Activated T-cell treated with anti-CD3 and anti-CD28 coated beads, Interleukin-2, amount 50 U/mL, for 24 hours (primary cell): ENCODE data around the gene ALPP.
"Not testable (repeated sequence)": the region's sequence is repeated elsewhere in the genome, so short reads cannot be mapped to it uniquely, and the experiment has no call there.

Experiments
- DNase-seq: peaks from one replicate; pipeline ENCODE4 v3.0.0-alpha.2; 2020
- H3K27ac Mint-ChIP-seq: 2 replicates; pipeline ENCODE4 v1.8.0; 2020; ENCODE audit warnings: mild to moderate bottlenecking, mixed read lengths
- H3K27me3 Mint-ChIP-seq: 2 replicates; pipeline ENCODE4 v1.8.0; 2020; ENCODE audit warnings: mixed read lengths
- H3K36me3 Mint-ChIP-seq: 2 replicates; pipeline ENCODE4 v1.8.0; 2020; ENCODE audit warnings: low read depth, mixed read lengths
- H3K4me1 Mint-ChIP-seq: 2 replicates; pipeline ENCODE4 v1.8.0; 2020; ENCODE audit warnings: low read depth, mixed read lengths
- H3K4me3 Mint-ChIP-seq: 2 replicates; pipeline ENCODE4 v1.8.0; 2020; ENCODE audit warnings: mild to moderate bottlenecking, moderate library complexity, mixed read lengths
- H3K9me3 Mint-ChIP-seq: 2 replicates; pipeline ENCODE4 v1.8.0; 2020; ENCODE audit warnings: mixed read lengths

ALPP gene

DNA sequence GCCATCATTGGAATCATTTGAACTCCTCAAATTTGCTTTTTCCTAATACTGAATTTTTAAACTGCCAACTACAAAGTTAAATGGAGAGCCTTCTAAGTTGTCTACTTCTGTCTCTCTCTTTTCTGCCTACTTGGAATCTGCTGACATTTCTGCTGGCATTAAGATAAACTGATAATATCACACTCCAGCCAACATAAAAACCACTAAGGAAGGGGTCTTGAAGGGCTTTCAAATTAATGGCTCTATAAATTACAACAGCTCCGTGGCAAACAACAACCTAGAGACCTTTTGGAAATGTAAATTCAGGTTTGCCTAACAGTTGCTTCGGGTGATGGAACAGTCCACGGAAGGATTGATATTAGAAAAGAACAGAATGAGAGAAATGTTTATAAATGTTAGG is 12.1 kb downstream of the ALPP start:
- H3K4me3 Mint-ChIP-seq = no peak overlapping the region
- no peaks in the 10 kb centered on the region for H3K4me1 Mint-ChIP-seq
- H3K9me3 Mint-ChIP-seq = no peaks in the 10 kb centered on the region
- no peak for DNase-seq
- H3K27ac Mint-ChIP-seq = no peak overlapping the region
- H3K36me3 Mint-ChIP-seq = no peaks in the 10 kb centered on the region
- peaks cover 41% of the 10 kb centered on the region for H3K27me3 Mint-ChIP-seq

DNA sequence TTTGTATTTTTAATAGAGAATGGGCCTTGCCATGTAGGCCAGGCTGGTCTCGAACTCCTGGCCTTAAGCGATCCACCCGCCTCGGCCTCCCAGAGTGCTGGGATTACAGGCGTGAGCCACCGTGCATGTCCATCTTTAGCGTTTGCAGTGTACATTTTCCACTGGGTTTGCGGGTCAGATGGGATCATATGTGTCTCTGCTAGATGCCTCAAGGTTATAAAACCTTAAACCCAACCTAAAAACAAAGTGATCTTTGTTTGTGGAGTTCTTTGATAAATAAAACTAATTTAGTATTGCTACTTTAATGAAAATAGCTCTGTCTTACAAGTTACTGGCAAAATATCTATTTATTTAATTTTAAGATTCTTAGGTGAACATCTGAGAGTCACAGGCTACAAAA is 15.0 kb downstream of the ALPP start:
- H3K4me1 Mint-ChIP-seq = no peaks in the 10 kb centered on the region
- no peaks in the 10 kb centered on the region for H3K9me3 Mint-ChIP-seq
- no peak overlapping the region for H3K4me3 Mint-ChIP-seq
- H3K36me3 Mint-ChIP-seq = no peaks in the 10 kb centered on the region
- peaks cover 33% of the 10 kb centered on the region for H3K27me3 Mint-ChIP-seq
- H3K27ac Mint-ChIP-seq = no peak overlapping the region
- no peak for DNase-seq

DNA sequence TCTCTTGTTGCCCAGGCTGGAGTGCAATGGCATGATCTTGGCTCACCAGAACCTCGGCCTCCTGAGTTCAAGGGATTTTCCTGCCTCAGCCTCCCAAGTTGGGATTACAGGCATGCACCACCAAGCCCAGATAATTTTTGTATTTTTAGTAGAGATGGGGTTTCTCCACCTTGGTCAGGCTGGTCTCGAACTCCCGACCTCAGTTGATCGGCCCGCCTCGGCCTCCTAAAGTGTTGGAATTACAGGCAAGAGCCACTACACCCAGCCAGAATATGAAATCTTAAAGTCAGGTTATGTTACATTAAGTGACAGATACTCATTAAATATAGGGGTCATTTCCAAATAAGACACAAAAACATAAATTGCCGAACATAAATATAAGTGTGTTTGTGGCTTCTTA is 15.9 kb downstream of the ALPP start:
- DNase-seq, H3K9me3 Mint-ChIP-seq, H3K4me3 Mint-ChIP-seq, H3K36me3 Mint-ChIP-seq, H3K4me1 Mint-ChIP-seq, H3K27ac Mint-ChIP-seq: not testable (repeated sequence)
- H3K27me3 Mint-ChIP-seq = peaks cover 31% of the 10 kb centered on the region

DNA sequence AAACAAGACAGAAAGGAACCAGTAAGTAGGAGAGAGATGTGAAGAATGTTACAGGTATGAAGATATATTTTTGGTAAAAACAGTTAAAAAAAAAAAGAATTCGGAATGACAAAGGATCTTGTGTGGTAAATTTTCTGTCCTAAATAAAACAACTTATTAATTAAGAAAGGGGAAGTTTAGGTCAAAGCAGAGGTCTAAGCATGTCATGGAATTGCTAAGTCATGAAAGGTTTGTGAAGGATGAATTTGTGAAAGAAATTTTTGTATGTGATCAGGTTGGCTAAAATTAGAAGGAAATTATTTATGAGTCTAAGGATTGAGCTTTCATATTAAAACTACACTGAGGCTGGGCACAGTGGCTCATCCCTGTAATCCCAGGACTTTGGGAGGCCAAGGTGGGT is 17.0 kb downstream of the ALPP start:
- Mint-ChIP-seq H3K4me3 (no peak overlapping the region), H3K4me1 (no peaks in the 10 kb centered on the region), H3K9me3 (no peaks in the 10 kb centered on the region), H3K27ac (no peak overlapping the region), H3K27me3 (peaks cover 24% of the 10 kb centered on the region), H3K36me3 (no peaks in the 10 kb centered on the region)
- DNase-seq = no peak

DNA sequence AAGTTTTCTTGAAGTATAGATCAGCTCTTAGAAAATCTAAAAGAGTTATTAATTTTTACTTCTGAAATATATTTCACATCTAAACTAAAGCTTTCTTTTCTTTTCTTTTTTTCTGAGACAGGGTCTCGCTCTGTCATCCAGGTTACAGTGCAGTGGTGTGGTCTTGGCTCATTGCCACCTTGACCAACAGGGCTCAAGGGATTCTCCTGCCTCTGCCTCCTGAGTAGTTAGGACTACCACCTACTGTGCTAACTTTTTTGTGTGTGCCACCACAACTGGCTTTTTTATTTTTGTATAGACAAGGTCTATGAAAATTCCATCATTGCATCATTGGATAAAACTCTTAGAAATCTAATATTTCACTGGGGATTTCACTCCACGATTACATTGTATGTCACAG is 18.1 kb downstream of the ALPP start:
- peaks cover 19% of the 10 kb centered on the region for H3K27me3 Mint-ChIP-seq
- no peaks in the 10 kb centered on the region for H3K36me3 Mint-ChIP-seq
- no peak overlapping the region for H3K4me3 Mint-ChIP-seq
- H3K4me1 Mint-ChIP-seq = no peaks in the 10 kb centered on the region
- H3K9me3 Mint-ChIP-seq = no peaks in the 10 kb centered on the region
- no peak overlapping the region for H3K27ac Mint-ChIP-seq
- no peak for DNase-seq

DNA sequence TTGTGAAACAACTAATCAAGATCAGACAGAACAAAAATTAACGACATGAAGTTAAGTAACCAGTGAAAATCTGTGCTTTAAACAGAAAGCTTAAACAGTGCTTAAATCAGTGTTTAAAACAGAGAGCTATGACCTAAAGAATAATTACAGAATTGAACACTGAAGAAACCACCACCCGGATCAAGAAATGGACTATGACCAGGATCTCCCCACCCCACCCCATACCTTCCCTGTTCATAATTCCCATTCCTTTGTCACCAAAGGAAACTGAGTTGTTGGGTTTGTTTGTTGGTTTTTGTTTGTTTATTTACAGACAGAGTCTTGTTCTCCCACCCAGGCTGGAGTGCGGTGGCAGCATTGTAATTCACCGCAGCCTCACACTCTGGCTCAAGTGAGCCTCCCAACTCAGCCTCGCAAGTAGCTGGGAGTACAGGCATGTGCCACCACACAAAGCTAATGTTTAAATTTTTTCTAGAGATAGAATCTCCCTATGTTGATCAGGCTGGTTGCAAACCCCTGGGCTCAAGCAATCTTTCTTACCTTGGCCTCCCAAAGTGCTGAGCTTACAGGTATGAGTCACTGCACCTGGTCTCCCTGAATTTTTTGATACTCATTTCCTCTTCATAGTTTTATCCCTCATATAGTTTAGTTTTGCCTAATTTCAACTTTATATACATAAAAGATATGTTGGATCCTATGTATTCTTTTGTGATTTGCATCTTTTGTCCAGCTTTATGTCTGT is 19.9 kb downstream of the ALPP start:
- Mint-ChIP-seq H3K4me1 (no peaks in the 10 kb centered on the region), H3K4me3 (no peak overlapping the region), H3K27me3 (peaks cover 15% of the 10 kb centered on the region), H3K9me3 (no peaks in the 10 kb centered on the region), H3K36me3 (no peaks in the 10 kb centered on the region), H3K27ac (no peak overlapping the region)
- DNase-seq = no peak

DNA sequence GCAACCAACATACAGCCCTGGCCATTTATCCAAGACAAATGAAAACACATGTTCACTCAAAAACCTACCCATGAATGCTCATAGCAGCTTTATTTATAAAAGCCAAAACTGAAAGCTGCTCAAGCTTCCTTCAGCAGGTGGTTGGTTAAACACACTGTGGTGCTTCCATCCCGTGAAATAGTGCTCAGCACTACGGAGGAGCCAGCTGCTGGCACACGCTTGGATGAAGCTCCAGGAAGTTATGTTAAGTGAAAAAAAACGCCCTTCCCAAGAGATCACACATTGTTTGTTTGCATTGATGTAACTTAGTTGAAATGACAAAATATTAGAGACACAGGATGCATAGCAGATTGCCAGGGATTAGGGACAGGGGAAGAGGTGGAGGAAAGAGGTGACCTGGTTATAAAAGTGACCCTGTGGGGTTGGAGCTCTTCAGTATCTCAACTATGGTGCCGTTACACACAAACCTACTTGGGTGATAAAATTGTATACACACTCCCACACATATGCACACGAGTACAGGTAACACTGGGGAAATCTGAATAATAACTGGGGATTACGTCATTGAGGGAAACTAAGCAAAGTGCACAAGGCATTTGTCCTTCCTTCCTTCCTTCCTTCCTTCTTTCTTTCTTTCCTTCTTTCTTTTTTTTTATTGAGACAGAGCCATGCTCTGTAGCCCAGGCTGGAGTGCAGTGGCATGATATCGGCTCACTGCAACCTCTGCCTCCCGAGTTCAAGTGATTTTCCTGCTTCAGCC is 21.9 kb downstream of the ALPP start:
- peaks cover 13% of the 10 kb centered on the region for H3K27me3 Mint-ChIP-seq
- no peaks in the 10 kb centered on the region for H3K9me3 Mint-ChIP-seq
- H3K36me3 Mint-ChIP-seq = no peaks in the 10 kb centered on the region
- no peak overlapping the region for H3K4me3 Mint-ChIP-seq
- no peaks in the 10 kb centered on the region for H3K4me1 Mint-ChIP-seq
- no peak for DNase-seq
- no peak overlapping the region for H3K27ac Mint-ChIP-seq

DNA sequence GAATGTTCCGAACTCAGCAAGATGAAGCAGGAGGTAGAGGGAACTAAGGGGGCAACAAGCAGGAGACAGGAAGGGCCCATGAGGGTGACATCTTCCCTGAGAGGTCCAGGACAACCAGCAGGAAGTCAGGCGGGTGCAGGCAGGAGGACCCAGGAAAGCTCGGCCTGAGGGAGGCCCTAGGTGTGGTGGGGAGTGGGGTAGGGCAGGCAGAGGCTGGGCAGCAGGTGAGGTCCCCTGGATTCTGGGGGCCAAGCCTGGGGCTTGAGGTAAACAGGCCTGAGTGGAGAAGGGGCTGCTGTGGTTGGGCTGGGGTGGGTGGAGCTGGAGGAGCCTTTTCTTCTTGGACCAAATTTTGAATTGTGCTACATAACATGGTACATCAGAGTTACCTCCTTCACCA is 24.0 kb downstream of the ALPP start:
- H3K9me3 Mint-ChIP-seq = no peaks in the 10 kb centered on the region
- no peak overlapping the region for H3K27ac Mint-ChIP-seq
- DNase-seq = no peak
- H3K4me3 Mint-ChIP-seq = no peak overlapping the region
- H3K4me1 Mint-ChIP-seq = no peaks in the 10 kb centered on the region
- H3K36me3 Mint-ChIP-seq = no peaks in the 10 kb centered on the region
- H3K27me3 Mint-ChIP-seq = peaks cover 5% of the 10 kb centered on the region

DNA sequence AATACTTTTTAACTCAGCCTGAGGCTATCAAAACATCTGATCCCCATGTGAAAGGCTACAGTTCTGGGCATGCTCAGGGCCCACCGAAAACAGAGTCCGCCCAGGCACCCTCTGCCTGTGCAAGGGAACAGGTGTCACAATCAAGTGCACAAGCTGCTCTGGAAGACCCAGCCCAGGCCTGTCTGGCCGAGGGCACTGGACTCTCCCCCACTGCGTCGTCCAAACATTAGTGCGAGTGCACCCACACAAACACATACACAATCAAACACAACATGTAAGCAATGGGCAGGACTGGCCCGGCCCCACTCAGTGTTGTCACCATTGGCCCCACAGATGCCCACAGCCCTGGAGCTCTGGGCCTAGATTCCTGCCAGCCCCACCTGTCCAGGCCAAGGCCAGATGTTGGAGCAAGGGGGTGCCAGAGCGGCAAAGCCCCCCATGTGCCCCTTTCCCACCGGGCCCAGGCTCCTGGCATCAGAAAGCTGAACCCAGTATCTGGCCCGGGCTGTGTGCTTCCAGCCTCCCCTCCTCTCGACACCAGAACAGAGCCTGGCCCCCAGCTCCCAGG is 27.5 kb downstream of the ALPP start:
- H3K9me3 Mint-ChIP-seq = no peaks in the 10 kb centered on the region
- peaks cover 11% of the 10 kb centered on the region for H3K27me3 Mint-ChIP-seq
- no peak for DNase-seq
- H3K36me3 Mint-ChIP-seq = no peaks in the 10 kb centered on the region
- H3K4me3 Mint-ChIP-seq = no peak overlapping the region
- H3K27ac Mint-ChIP-seq = no peak overlapping the region
- no peaks in the 10 kb centered on the region for H3K4me1 Mint-ChIP-seq

DNA sequence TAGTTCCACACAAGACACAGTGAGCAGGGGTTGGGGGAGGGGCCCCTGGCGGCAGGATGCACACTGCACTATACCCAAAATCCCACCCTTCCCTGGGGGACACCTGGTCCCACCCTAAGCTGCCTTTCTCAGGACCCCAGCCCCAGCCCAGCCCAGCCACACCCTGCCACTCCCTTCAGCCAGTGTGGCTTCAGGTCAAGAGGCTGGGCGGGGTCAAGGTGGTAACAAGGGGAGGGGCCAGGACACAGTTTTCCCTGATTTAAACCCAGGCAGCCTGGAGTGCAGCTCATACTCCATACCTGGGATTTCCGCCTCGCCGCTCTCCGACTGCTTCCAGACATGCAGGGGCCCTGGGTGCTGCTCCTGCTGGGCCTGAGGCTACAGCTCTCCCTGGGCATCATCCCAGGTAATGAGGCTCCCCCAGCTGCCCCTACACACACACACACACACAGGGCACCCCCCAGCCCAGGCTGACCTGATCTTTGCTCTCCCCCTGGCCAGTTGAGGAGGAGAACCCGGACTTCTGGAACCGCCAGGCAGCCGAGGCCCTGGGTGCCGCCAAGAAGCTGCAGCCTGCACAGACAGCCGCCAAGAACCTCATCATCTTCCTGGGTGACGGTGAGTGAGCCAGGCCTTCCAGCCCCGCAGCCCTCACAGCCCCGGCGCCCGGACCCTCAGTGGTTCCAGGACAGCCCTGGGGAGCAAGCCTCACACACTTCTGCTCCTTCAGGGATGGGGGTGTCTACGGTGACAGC is 28.2 kb downstream of the ALPP start, which contains the start of gene ALPG:
Gene ALPG, plus strand, starts transcription at position 289 of the 755 bp plus-strand sequence. Its CDS starts 51 bp downstream, at position 340.
- Mint-ChIP-seq H3K4me3 (no peak within 1 kb of the TSS), H3K27me3 (peaks cover 17% of the 10 kb centered on the region), H3K27ac (no peak within 1 kb of the TSS), H3K9me3 (no peaks in the 10 kb centered on the region), H3K36me3 (no peaks in the 10 kb centered on the region), H3K4me1 (no peaks in the 10 kb centered on the region)
- no peak for DNase-seq

DNA sequence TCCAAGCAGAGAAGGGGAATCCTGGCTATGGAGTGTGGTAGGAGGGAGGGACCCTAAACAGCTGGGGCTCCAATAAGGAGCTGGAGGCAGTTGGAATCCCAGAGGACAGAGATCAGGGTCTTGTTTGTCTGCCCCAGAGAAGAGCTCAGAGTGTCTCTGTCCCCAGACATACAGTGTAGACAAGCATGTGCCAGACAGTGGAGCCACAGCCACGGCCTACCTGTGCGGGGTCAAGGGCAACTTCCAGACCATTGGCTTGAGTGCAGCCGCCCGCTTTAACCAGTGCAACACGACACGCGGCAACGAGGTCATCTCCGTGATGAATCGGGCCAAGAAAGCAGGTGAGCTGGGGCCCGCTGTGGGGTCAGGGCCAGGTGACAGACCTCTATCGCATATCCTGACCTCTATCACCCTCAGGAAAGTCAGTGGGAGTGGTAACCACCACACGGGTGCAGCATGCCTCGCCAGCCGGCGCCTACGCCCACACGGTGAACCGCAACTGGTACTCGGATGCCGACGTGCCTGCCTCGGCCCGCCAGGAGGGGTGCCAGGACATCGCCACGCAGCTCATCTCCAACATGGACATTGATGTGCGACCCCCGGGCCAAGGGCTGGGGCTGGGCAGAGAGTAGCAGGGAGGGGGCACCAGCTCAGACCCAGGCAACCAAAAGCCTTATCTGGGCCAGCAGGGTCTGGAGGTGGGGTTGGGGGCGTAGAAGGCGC is 29.0 kb downstream of the ALPP start:
- not testable (repeated sequence) for DNase-seq, H3K9me3 Mint-ChIP-seq, H3K27ac Mint-ChIP-seq, H3K36me3 Mint-ChIP-seq, H3K4me3 Mint-ChIP-seq, H3K4me1 Mint-ChIP-seq
- peaks cover 17% of the 10 kb centered on the region for H3K27me3 Mint-ChIP-seq

DNA sequence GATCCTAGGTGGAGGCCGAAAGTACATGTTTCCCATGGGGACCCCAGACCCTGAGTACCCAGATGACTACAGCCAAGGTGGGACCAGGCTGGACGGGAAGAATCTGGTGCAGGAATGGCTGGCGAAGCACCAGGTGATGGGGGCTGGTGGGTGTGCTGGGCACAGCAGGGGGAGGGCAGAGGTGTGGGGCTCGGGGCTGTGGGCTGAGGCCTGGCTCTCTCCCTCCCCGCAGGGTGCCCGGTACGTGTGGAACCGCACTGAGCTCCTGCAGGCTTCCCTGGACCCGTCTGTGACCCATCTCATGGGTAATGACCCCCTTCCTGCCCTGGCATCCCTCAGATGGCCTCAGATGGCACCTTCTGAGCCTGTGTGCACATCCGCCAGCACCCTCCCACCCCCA is 29.7 kb downstream of the ALPP start:
- DNase-seq, H3K4me3 Mint-ChIP-seq, H3K9me3 Mint-ChIP-seq, H3K36me3 Mint-ChIP-seq, H3K27ac Mint-ChIP-seq: not testable (repeated sequence)
- H3K4me1 Mint-ChIP-seq = peaks cover 10% of the 10 kb centered on the region
- peaks cover 19% of the 10 kb centered on the region for H3K27me3 Mint-ChIP-seq

DNA sequence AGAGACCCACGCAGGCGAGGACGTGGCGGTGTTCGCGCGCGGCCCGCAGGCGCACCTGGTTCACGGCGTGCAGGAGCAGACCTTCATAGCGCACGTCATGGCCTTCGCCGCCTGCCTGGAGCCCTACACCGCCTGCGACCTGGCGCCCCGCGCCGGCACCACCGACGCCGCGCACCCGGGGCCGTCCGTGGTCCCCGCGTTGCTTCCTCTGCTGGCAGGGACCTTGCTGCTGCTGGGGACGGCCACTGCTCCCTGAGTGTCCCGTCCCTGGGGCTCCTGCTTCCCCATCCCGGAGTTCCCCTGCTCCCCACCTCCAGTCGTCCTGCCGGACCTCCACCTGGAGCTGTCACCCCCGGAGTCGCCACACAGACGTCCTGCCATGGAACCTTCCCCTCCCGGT is 31.1 kb downstream of the ALPP start:
- not testable (repeated sequence) for H3K9me3 Mint-ChIP-seq, DNase-seq, H3K4me3 Mint-ChIP-seq, H3K27ac Mint-ChIP-seq, H3K36me3 Mint-ChIP-seq
- peaks cover 29% of the 10 kb centered on the region for H3K27me3 Mint-ChIP-seq
- H3K4me1 Mint-ChIP-seq = peaks cover 14% of the 10 kb centered on the region

DNA sequence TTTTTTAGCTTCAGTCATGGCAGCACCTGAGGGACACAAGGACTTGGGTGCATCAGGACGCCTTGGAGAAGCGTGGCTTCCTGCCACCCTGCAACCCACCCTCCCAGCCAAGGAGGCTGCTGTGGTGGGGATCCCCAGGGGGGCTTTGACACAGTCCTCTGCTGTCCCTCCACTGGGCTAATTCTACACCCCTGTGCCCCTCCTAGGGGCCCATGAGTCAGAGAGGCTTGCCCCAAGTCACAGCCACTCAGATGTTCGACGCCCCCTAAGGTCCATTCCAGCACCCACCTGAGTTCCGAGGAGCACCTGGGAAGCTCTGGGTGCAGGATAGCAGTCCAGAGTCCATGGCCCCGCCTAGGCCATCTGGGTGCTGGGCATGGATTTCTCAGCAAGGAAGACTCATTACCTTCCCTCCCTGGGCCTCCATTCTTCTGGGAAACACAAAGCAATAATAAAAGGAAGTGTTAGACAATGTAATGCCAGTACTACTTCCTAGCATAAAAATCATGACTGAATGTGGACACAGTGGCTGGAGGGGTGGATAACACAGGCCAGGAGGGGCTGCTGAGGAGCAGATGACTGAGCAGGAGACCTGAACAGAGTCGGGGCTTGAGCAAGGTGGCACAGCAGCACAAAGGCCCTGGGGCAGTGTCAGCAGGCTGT is 31.8 kb downstream of the ALPP start:
- Mint-ChIP-seq H3K27me3 (peaks cover 35% of the 10 kb centered on the region), H3K27ac (no peak overlapping the region), H3K4me3 (no peak overlapping the region), H3K36me3 (no peaks in the 10 kb centered on the region), H3K4me1 (peaks cover 14% of the 10 kb centered on the region), H3K9me3 (no peaks in the 10 kb centered on the region)
- no peak for DNase-seq
